GM12878 (cell line): ENCODE data around the gene TMEM61. TPM values are rescaled to one million over a fixed set of nuclear protein-coding genes. Genes with fewer than 3 reads are reported as not detected.

ENCODE experiments used
- ATAC-seq: fragments of 200-7000 bp; cut with Tn5 transposase; 3 replicates; pipeline ENCODE4 v1.9.1; 2020; ENCODE audit warnings: mild to moderate bottlenecking, moderate library complexity
- Bru-seq: library from RNA; stranded (reverse); fragments of 400-500 nt; gene quantifications from one replicate; lab custom pipeline; 2021; lab: Mats Ljungman, UMichigan
- BruChase-seq, 2 experiments: library from RNA; stranded (reverse); fragments of 400-500 nt; gene quantifications; one replicate each; lab custom pipeline; 2021; lab: Mats Ljungman, UMichigan
- BruUV-seq: library from RNA; stranded (reverse); fragments of 400-500 nt; replicated peaks from 2 replicates; lab custom pipeline; 2021; lab: Mats Ljungman, UMichigan
- CTCF ChIA-PET: fragments of 300-600 bp; sonication (Branson Sonifier 250); formaldehyde crosslinking; extraction: SDS; loops from one replicate; lab custom pipeline; 2021; ENCODE audit warnings: inconsistent platforms; lab: Yijun Ruan, JAX
- POLR2A ChIA-PET: fragments of 350-600 bp; formaldehyde crosslinking; extraction: SDS; loops from one replicate; lab custom pipeline; 2021; ENCODE audit warnings: inconsistent platforms; lab: Charles Lee
- RAD21 ChIA-PET: fragments of 300-600 bp; sonication (Branson Sonifier 250); formaldehyde crosslinking; loops from one replicate; lab custom pipeline; 2023; ENCODE audit warnings: antibody characterized with exemption; ENCODE audit not compliant: unreplicated experiment; lab: Charles Lee
- SMC1A ChIA-PET: fragments of 300-600 bp; sonication (Branson Sonifier 250); formaldehyde crosslinking; loops from one replicate; lab custom pipeline; 2023; ENCODE audit not compliant: unreplicated experiment, uncharacterized antibody; lab: Charles Lee
- DNase-seq: peaks from one replicate; pipeline ENCODE4 v3.0.0-alpha.2; 2011; ENCODE audit warnings: low read depth, low spot score
- FAIRE-seq: peaks from 3 replicates; lab custom pipeline; 2011; peaks lifted over from hg19 to GRCh38; lab: Jason Lieb, UNC
- H2AFZ ChIP-seq: 2 replicates; pipeline ENCODE4 v1.6.0; 2011; ENCODE audit warnings: low read depth, low read length, control low read depth; ENCODE audit not compliant: control insufficient read depth
- H3K27ac ChIP-seq: 2 replicates; pipeline ENCODE4 v1.5.1; 2011; ENCODE audit warnings: control low read depth; ENCODE audit not compliant: control insufficient read depth, insufficient read depth
- H3K27me3 ChIP-seq, 2 experiments: replicated peaks in 1 of 2; 2 replicates each; pipeline versions ENCODE4 v1.6.0 to v1.6.1; 2011; ENCODE audit warnings: low read length in 1 of 2; ENCODE audit not compliant: control insufficient read depth in 2 of 2, insufficient read depth in 2 of 2
- H3K36me3 ChIP-seq, 2 experiments: 2 replicates each; pipeline ENCODE4 v1.5.1; 2011; ENCODE audit warnings: low read length in 1 of 2; ENCODE audit not compliant: control insufficient read depth in 2 of 2, insufficient read depth in 2 of 2
- H3K4me1 ChIP-seq: 2 replicates; pipeline ENCODE4 v1.6.1; 2011; ENCODE audit warnings: mild to moderate bottlenecking, low read length, moderate library complexity, mixed read lengths; ENCODE audit not compliant: control insufficient read depth, insufficient read depth
- H3K4me2 ChIP-seq: 2 replicates; pipeline ENCODE4 v1.6.0; 2011; ENCODE audit warnings: control low read depth; ENCODE audit not compliant: control insufficient read depth, insufficient read depth
- H3K4me3 ChIP-seq: fragments of 200-600 bp; sonication (generic); 2 replicates; pipeline ENCODE4 v1.5.1; 2016
- H3K79me2 ChIP-seq: 2 replicates; pipeline ENCODE4 v1.6.0; 2011; ENCODE audit warnings: low read length; ENCODE audit not compliant: control insufficient read depth, insufficient read depth
- H3K9ac ChIP-seq: 2 replicates; pipeline ENCODE4 v1.8.0; 2011; ENCODE audit warnings: low read length, control low read depth, mixed read lengths; ENCODE audit not compliant: control insufficient read depth, insufficient read depth
- H3K9me3 ChIP-seq: replicated peaks from 3 replicates; pipeline ENCODE4 v1.5.1; 2011; ENCODE audit warnings: mild to moderate bottlenecking, low read length; ENCODE audit not compliant: control insufficient read depth, insufficient read depth
- H4K20me1 ChIP-seq: 2 replicates; pipeline ENCODE4 v1.6.0; 2011; ENCODE audit not compliant: control insufficient read depth, insufficient read depth
- BACH1 ChIP-seq: fragments of 450-650 bp; IDR thresholded peaks from 2 replicates; pipeline ENCODE4 v1.6.1; 2017; ENCODE audit warnings: mild to moderate bottlenecking, borderline replicate concordance
- CBX5 ChIP-seq: sonication (generic); IDR thresholded peaks from 2 replicates; pipeline ENCODE4 v1.6.1; 2016; ENCODE audit warnings: low read depth, moderate library complexity, mild to moderate bottlenecking, inconsistent platforms
- ELK1 ChIP-seq: IDR thresholded peaks from 2 replicates; pipeline ENCODE4 v1.6.1; 2012; ENCODE audit warnings: low read depth, low read length, improper control_type of control experiment
- IKZF1 ChIP-seq: fragments of 450-650 bp; conservative IDR thresholded peaks from 2 replicates; pipeline ENCODE4 v1.6.1; 2017; ENCODE audit warnings: antibody characterized with exemption, mild to moderate bottlenecking
- IKZF2 ChIP-seq, 2 experiments: fragments of 450-650 bp; IDR thresholded peaks; 2 replicates each; pipeline ENCODE4 v1.6.1; 2017; ENCODE audit warnings: mild to moderate bottlenecking in 2 of 2, moderate library complexity in 2 of 2
- JUNB ChIP-seq: IDR thresholded peaks from 2 replicates; pipeline ENCODE4 v1.6.1; 2016; ENCODE audit warnings: antibody characterized with exemption, mild to moderate bottlenecking
- KDM1A ChIP-seq: fragments of 200-600 bp; sonication (generic); IDR thresholded peaks from 2 replicates; pipeline ENCODE4 v1.6.1; 2016; ENCODE audit warnings: borderline replicate concordance
- LARP7 ChIP-seq: fragments of 450-650 bp; IDR thresholded peaks from 2 replicates; pipeline ENCODE4 v1.6.1; 2017; ENCODE audit warnings: mild to moderate bottlenecking
- MTA2 ChIP-seq: fragments of 450-650 bp; IDR thresholded peaks from 2 replicates; pipeline ENCODE4 v1.6.1; 2016; ENCODE audit warnings: low read depth, mild to moderate bottlenecking, moderate library complexity
- MTA3 ChIP-seq: IDR thresholded peaks from 2 replicates; pipeline ENCODE4 v1.6.1; 2012; ENCODE audit warnings: low read length, inconsistent platforms, borderline replicate concordance
- NFIC ChIP-seq: IDR thresholded peaks from 2 replicates; pipeline ENCODE4 v1.6.1; 2012; ENCODE audit warnings: low read depth, mild to moderate bottlenecking, inconsistent platforms, low read length, moderate library complexity
- NFYB ChIP-seq: IDR thresholded peaks from 2 replicates; pipeline ENCODE4 v1.6.1; 2011; ENCODE audit warnings: low read depth, mild to moderate bottlenecking, low read length, improper control_type of control experiment, moderate library complexity; ENCODE audit not compliant: insufficient read depth
- POLR2AphosphoS5 ChIP-seq: IDR thresholded peaks from 2 replicates; pipeline ENCODE4 v1.6.1; 2011; ENCODE audit warnings: mild to moderate bottlenecking, low read length, inconsistent platforms
- RAD21 ChIP-seq: IDR thresholded peaks from 2 replicates; pipeline ENCODE4 v1.6.1; 2011; ENCODE audit warnings: mild to moderate bottlenecking, low read depth, low read length, moderate library complexity; ENCODE audit not compliant: insufficient read depth
- TCF12 ChIP-seq: IDR thresholded peaks from 2 replicates; pipeline ENCODE4 v1.6.1; 2011; ENCODE audit warnings: low read depth, mild to moderate bottlenecking, low read length
- WGBS: methylation state at CpG from one replicate; pipeline ENCODE4 v1.1.6; 2016; ENCODE audit warnings: low lambda C conversion rate; ENCODE audit not compliant: insufficient replicate concordance, insufficient coverage; ENCODE audit errors: missing lambda C conversion rate; 5-methylcytosine and 5-hydroxymethylcytosine counted together
- in situ Hi-C: fragments of 300-500 bp; cut with MboI; formaldehyde crosslinking; loops from 9 replicates; pipeline ENCODE4 v1.14.3; 2018; ENCODE audit warnings: mixed read lengths
- intact Hi-C: fragments of 100-400 bp; cut with micrococcal nuclease; formaldehyde crosslinking; loops from one replicate; pipeline ENCODE4 v1.14.2; 2022; ENCODE audit not compliant: unreplicated experiment
- long read RNA-seq, 2 experiments: library from polyadenylated mRNA; unstranded; transcript quantifications; one replicate each; pipeline ENCODE4 v2.0.0, GENCODE V29; 2019 to 2020
- polyA minus RNA-seq, 3 experiments: library from RNA; depleted of rRNA, polyadenylated mRNA; stranded (reverse); fragments of >200 nt; gene quantifications; 2 replicates each; pipeline ENCODE4 v1.2.3, GENCODE V29; 2011
- polyA plus RNA-seq, 11 experiments: library from polyadenylated mRNA; depleted of rRNA in 4 of 11; unstranded in 6 of 11; stranded (reverse) in 5 of 11; fragments of >200 nt; fragmentation: Nextera tagmentation in 4 of 11; fragmentation: Illumina TruSeq in 1 of 11; extraction: Ambion mirVana in 4 of 11; extraction: Trizol in 1 of 11; gene quantifications; 1 replicate in 1 of 11; 2 replicates in 10 of 11; pipeline versions ENCODE4 v1.2.1 to v1.2.3, GENCODE V29; 2011 to 2016; ENCODE audit warnings: inconsistent platforms in 2 of 11, missing spikeins in 2 of 11, low read depth in 1 of 11
- total RNA-seq, 4 experiments: library from RNA; depleted of rRNA in 3 of 4; stranded (reverse); fragments of >200 nt in 3 of 4; fragmentation: Illumina TruSeq in 1 of 4; extraction: Trizol in 1 of 4; gene quantifications; 2 replicates each; pipeline versions ENCODE4 v1.2.1 to v1.2.3, GENCODE V29; 2013 to 2021
- TF ChIP-seq, protein P1 (sequence below): fragments of 450-650 bp; IDR thresholded peaks from 2 replicates; pipeline ENCODE4 v1.6.1; 2017; ENCODE audit warnings: borderline replicate concordance
- TF ChIP-seq, protein P2 (sequence below): fragments of 450-650 bp; IDR thresholded peaks from 2 replicates; pipeline ENCODE4 v1.6.1; 2017; ENCODE audit warnings: antibody characterized with exemption, mild to moderate bottlenecking, moderate library complexity

TMEM61 gene
- not detected in 2 replicates for total RNA-seq (2013; cell fraction: nucleolus; rRNA removed)
- total RNA-seq (2014; rRNA removed): not detected in 2 replicates
- not detected in 2 replicates for total RNA-seq (2014; rRNA removed; fragmentation: Illumina TruSeq; extraction: Trizol)
- not detected in 2 replicates for total RNA-seq (2021)
- polyA plus RNA-seq (2011; ENCODE audit: low read depth): not detected
- polyA plus RNA-seq (2011; rRNA removed): not detected in 2 replicates
- not detected in 2 replicates for polyA plus RNA-seq (2011; cell fraction: cytosol; rRNA removed)
- not detected in 2 replicates for polyA plus RNA-seq (2011; cell fraction: nucleus; rRNA removed)
- not detected in 2 replicates for polyA plus RNA-seq (2012)
- not detected in 2 replicates for polyA plus RNA-seq (2014; fragmentation: Illumina TruSeq; extraction: Trizol)
- not detected for polyA plus RNA-seq (2014; fragmentation: Nextera tagmentation; extraction: Ambion mirVana)
- polyA plus RNA-seq (2014; rRNA removed): not detected in 2 replicates
- polyA plus RNA-seq (2016; fragmentation: Nextera tagmentation; extraction: Ambion mirVana): not detected
- polyA minus RNA-seq (2011; rRNA and poly(A)+ RNA removed): not detected in 2 replicates
- not detected in 2 replicates for polyA minus RNA-seq (2011; cell fraction: cytosol; rRNA and poly(A)+ RNA removed)
- polyA minus RNA-seq (2011; cell fraction: nucleus; rRNA and poly(A)+ RNA removed): not detected in 2 replicates
- Bru-seq, nascent RNA: not detected
- percentile 8 among the genes with signal in this experiment for BruChase-seq, experiment 1, labeled RNA remaining after a 6-hour chase
- BruChase-seq, experiment 2, labeled RNA remaining after a 2-hour chase: percentile 7 among the genes with signal in this experiment
- long read RNA-seq, experiment 1: 0 reads
- long read RNA-seq, experiment 2, partial matches to known transcripts: 0 of 1 reads
- long read RNA-seq, experiment 2, other reads (novel, unspliced or antisense): 1 of 1 reads

DNA sequence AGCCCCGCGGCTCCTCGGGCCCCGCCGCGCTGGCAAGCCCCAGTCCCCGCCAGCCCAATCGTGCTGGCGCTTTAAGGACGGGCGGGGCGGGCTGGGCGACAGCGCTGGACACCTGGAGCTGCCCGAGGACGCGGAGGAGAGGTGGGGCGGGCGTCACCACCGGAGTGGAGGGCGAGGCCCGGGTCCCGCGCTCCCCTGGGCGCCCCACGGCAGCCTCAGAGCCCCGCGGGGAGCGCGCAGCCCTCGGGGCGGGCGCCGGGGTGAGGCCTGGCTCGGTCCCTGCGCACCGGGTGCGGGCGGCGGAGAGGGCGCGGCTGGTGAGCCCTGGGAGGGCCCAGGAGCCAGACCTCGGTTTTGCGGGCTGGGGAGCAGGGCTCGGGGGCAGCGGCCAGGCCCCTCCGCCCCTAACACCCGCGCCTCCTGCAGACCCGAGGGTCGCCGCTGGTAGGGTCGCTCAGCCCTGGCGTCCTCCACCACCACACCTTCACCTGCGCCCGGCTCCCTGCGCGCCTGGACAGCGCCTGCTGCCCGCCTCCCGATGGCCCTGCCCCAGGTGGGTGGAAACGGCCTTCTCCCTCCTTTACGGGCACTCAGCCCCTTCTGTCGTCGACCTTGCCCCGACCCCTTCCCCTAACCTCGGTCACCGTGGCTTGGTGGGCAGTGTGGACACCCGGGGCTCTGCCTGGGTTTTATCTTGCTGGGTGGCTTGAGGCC is at the start of gene TMEM61:
TSS of gene TMEM61 (plus strand) at position 101 of the 714 bp plus-strand sequence. CDS start at position 539, 438 bp downstream.
- 30% methylated on average over 25 of the region's 69 CpGs for WGBS
- FAIRE-seq: no peak
- Histone ChIP-seq H4K20me1 (no peaks in the 10 kb centered on the region), H3K36me3 (no peaks in the 10 kb centered on the region), H3K4me3 (no peak within 1 kb of the TSS), H3K27me3 (peaks cover 2 to 3% of the 10 kb centered on the region in 2 experiments; a peak in 2 of 4 replicates), H3K9me3 (no peaks in the 10 kb centered on the region), H3K4me1 (no peaks in the 10 kb centered on the region), H3K27ac (no peak within 1 kb of the TSS), H3K79me2 (no peaks in the 10 kb centered on the region), H3K9ac (no peak within 1 kb of the TSS), H2AFZ (no peak within 1 kb of the TSS), H3K4me2 (no peak within 1 kb of the TSS)
- intact Hi-C loops (no loop called here), in situ Hi-C loops (loop anchor here (5.0 kb wide), 1 partner anchor 52 kb away; no protein-coding TSS in a partner anchor)
- no peak for DNase-seq
- ChIA-PET POLR2A (no interaction called here), CTCF (no interaction called here), RAD21 (no interaction called here), SMC1A (no interaction called here)
- ATAC-seq: no peak
- no TSS peak for BruUV-seq
- TF ChIP-seq IKZF2 (IDR thresholded peaks at IDR 0.05): no peak
- no peak for TF ChIP-seq ELK1
- no peak for TF ChIP-seq JUNB
- TF ChIP-seq, protein P1, sequence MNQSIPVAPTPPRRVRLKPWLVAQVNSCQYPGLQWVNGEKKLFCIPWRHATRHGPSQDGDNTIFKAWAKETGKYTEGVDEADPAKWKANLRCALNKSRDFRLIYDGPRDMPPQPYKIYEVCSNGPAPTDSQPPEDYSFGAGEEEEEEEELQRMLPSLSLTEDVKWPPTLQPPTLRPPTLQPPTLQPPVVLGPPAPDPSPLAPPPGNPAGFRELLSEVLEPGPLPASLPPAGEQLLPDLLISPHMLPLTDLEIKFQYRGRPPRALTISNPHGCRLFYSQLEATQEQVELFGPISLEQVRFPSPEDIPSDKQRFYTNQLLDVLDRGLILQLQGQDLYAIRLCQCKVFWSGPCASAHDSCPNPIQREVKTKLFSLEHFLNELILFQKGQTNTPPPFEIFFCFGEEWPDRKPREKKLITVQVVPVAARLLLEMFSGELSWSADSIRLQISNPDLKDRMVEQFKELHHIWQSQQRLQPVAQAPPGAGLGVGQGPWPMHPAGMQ: no peak
- no peak for TF ChIP-seq NFYB
- TF ChIP-seq TCF12: no peak
- no peak for TF ChIP-seq CBX5
- no peak for TF ChIP-seq POLR2AphosphoS5
- no peak for TF ChIP-seq MTA3
- no peak for TF ChIP-seq MTA2
- no peak for TF ChIP-seq IKZF1
- TF ChIP-seq KDM1A: no peak
- no peak for TF ChIP-seq LARP7
- no peak for TF ChIP-seq NFIC
- TF ChIP-seq BACH1: no peak
- TF ChIP-seq, protein P2, sequence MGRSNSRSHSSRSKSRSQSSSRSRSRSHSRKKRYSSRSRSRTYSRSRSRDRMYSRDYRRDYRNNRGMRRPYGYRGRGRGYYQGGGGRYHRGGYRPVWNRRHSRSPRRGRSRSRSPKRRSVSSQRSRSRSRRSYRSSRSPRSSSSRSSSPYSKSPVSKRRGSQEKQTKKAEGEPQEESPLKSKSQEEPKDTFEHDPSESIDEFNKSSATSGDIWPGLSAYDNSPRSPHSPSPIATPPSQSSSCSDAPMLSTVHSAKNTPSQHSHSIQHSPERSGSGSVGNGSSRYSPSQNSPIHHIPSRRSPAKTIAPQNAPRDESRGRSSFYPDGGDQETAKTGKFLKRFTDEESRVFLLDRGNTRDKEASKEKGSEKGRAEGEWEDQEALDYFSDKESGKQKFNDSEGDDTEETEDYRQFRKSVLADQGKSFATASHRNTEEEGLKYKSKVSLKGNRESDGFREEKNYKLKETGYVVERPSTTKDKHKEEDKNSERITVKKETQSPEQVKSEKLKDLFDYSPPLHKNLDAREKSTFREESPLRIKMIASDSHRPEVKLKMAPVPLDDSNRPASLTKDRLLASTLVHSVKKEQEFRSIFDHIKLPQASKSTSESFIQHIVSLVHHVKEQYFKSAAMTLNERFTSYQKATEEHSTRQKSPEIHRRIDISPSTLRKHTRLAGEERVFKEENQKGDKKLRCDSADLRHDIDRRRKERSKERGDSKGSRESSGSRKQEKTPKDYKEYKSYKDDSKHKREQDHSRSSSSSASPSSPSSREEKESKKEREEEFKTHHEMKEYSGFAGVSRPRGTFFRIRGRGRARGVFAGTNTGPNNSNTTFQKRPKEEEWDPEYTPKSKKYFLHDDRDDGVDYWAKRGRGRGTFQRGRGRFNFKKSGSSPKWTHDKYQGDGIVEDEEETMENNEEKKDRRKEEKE: no peak
- TF ChIP-seq RAD21: no peak
